GM18951 (cell line): ENCODE data around the gene GPHN.

Experiments used
- POLR2A ChIP-seq: IDR thresholded peaks from 4 replicates; pipeline ENCODE4 v1.6.1; 2011; ENCODE audit warnings: mild to moderate bottlenecking; ENCODE audit not compliant: insufficient read length, insufficient read depth; ENCODE audit errors: extremely low read depth
- in situ Hi-C: fragments of 300-500 bp; cut with MboI; formaldehyde crosslinking; loops from one replicate; pipeline ENCODE4 v1.12.0; 2022; ENCODE audit warnings: low sequenced_read_pairs, mixed read lengths, inconsistent platforms; ENCODE audit not compliant: unreplicated experiment

Gene GPHN

GRCh38 chr14:67192366-67192765 lies 684.4 kb downstream of the GPHN start:
- no peak for TF ChIP-seq POLR2A
- in situ Hi-C loops = no loop called here

DNA sequence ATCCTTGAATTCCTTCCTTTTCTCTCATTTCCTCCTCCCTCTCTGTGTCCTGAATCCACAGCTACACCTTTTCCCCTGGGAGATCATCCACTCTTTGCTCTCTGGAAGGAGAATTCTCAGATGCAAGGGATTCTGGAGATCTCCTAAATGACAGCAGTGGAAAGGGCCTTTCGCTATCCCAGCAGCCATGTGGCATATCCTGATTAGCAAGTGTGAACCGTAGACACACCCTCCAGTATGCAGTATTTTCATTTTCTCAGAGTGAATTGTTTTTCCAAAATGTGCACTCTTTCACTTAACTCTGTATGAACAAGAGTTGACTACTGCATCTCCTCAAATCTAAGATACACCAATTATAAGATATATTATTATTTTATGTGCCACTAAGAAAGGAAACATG lies 687.3 kb downstream of the GPHN start:
- no peak for TF ChIP-seq POLR2A
- in situ Hi-C loops = no loop called here

DNA sequence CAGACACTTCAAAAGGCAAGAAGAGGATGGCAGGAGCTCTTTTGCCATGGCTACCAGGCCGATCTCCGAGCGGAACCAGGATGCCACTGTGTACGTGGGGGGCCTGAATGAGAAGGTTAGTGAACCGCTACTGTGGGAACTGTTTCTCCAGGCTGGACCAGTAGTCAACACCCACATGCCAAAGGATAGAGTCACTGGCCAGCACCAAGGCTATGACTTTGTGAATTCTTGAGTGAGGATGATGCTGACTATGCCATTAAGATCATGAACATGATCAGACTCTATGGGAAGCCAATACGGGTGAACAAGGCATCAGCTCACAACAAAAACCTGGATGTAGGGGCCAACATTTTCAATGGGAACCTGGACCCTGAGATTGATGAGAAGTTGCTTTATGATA lies 691.1 kb downstream of the GPHN start:
- in situ Hi-C loops = no loop called here
- TF ChIP-seq POLR2A = no peak

GRCh38 chr14:67207810-67208209 lies 699.9 kb downstream of the GPHN start:
- in situ Hi-C loops = no loop called here
- TF ChIP-seq POLR2A = no peak

- in situ Hi-C loops = no loop called here
- no peak for TF ChIP-seq POLR2A
These were observed 710.2 kb downstream of the GPHN start for GRCh38 chr14:67218126-67218525.

DNA sequence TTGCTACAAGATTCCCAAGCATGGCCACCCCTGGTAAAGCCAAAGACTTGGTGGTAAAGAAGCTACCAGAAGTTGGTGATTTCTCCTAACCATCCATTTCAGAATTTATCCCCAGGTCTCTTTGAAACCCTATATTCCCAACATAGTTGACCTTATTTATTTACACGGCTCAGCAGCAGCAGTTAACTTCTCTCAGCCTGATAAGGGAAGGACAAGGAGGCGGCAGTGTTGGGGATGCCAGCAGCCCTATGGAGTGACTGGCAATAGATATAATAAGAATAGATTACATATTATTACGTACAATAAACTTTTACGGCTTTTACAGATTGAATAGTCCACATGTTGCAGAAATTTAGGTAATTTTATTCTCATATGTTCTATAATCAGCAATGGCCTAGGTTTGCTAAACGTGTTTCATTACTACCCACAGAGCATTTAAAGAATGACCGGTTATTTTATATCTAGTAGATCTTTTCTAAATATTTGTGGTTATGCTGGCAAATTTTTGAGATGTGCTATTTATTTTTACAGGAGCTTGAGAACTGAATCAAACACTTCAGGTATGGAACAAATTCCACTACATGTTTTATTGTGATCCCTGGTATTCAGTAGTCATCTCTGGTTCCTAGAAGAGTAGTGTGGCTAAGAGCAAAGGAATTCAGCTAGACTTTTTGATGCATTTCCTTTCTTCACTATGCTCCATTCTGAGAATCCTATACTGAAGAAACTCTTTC lies 713.5 kb downstream of the GPHN start:
- in situ Hi-C loops = no loop called here
- no peak for TF ChIP-seq POLR2A

DNA sequence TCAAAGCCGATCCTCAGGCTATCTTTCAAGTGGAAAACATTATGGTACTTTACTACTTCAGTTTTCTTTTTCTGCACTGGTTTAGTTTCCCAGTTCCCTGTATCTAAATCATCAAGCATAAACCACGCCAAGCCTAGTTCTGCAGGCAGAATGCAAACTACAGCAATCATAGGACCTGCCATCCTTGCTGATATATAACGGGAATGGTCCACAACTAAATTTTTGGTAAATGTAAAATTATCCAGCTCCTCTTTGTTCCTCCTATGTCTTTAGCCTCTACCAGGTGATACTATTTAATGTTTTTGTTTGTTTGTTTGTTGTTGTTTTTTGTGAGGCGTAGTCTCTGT lies 714.0 kb downstream of the GPHN start:
- in situ Hi-C loops = no loop called here
- no peak for TF ChIP-seq POLR2A

DNA sequence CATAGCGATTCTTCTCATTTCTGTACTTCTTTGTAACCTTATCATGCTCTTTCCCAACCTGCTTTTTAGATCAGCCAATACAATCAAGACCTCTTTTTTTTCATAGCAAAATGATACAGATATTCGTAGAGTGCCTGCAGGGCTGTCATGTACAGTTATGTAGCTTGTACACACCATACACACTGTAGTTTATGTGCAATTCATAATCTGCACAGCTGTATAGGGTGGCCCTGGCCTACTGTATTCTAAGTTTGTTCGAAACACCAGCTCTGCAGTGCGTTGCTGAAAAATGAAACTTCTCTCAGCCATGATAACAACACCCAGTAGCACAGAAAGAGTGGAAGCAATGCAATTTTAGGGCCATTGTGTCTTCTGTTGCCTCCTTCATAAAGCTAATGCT lies 717.6 kb downstream of the GPHN start:
- TF ChIP-seq POLR2A = no peak
- in situ Hi-C loops = no loop called here

GRCh38 chr14:67228325-67228984 lies 720.5 kb downstream of the GPHN start:
- TF ChIP-seq POLR2A = no peak
- in situ Hi-C loops = no loop called here
